ENCODE results near the gene COL11A2.

DNA sequence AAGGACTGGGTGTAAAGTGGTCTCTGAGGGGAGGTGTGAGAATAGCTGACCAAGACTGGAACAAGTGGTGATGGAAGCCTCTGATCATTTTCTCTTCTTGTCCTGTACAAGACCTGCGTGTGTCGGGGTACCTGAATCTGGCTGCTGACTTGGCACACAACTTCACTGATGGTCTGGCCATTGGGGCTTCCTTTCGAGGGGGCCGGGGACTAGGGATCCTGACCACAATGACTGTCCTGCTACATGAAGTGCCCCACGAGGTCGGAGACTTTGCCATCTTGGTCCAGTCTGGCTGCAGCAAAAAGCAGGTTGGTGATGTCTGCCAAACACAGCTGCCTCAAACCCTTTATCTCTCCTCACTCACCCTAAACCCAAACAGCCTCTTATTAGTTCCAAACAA lies 10.5 kb upstream of the COL11A2 start:
- TF ChIP-seq, protein P1, sequence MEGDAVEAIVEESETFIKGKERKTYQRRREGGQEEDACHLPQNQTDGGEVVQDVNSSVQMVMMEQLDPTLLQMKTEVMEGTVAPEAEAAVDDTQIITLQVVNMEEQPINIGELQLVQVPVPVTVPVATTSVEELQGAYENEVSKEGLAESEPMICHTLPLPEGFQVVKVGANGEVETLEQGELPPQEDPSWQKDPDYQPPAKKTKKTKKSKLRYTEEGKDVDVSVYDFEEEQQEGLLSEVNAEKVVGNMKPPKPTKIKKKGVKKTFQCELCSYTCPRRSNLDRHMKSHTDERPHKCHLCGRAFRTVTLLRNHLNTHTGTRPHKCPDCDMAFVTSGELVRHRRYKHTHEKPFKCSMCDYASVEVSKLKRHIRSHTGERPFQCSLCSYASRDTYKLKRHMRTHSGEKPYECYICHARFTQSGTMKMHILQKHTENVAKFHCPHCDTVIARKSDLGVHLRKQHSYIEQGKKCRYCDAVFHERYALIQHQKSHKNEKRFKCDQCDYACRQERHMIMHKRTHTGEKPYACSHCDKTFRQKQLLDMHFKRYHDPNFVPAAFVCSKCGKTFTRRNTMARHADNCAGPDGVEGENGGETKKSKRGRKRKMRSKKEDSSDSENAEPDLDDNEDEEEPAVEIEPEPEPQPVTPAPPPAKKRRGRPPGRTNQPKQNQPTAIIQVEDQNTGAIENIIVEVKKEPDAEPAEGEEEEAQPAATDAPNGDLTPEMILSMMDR (IDR thresholded peaks at IDR 0.05): no peak
- no peak for TF ChIP-seq POLR2A (IDR thresholded peaks at IDR 0.05)
